Epithelial cell of proximal tubule (primary cell): Measurements from ENCODE around the gene ZBTB17. TPM values are rescaled to one million over a fixed set of nuclear protein-coding genes. Genes with fewer than 3 reads are reported as not detected.

Source experiments
- DNase-seq: peaks from one replicate; pipeline ENCODE4 v3.0.0-alpha.2; 2011; ENCODE audit warnings: low read depth
- H3K4me3 ChIP-seq: 2 replicates; pipeline ENCODE4 v1.5.1; 2011; ENCODE audit warnings: low read depth, mild to moderate bottlenecking, low read length
- total RNA-seq: library from RNA; depleted of rRNA; stranded (reverse); fragments of >200 nt; gene quantifications from 2 replicates; pipeline ENCODE4 v1.2.3, GENCODE V29; 2015
- TF ChIP-seq, protein P1 (sequence below): conservative IDR thresholded peaks from 2 replicates; pipeline ENCODE4 v1.5.1; 2012; ENCODE audit warnings: low read depth, mild to moderate bottlenecking, low read length

The ZBTB17 gene
- total RNA-seq, 1 donor from 2014 or later, result 22.5 TPM

DNA sequence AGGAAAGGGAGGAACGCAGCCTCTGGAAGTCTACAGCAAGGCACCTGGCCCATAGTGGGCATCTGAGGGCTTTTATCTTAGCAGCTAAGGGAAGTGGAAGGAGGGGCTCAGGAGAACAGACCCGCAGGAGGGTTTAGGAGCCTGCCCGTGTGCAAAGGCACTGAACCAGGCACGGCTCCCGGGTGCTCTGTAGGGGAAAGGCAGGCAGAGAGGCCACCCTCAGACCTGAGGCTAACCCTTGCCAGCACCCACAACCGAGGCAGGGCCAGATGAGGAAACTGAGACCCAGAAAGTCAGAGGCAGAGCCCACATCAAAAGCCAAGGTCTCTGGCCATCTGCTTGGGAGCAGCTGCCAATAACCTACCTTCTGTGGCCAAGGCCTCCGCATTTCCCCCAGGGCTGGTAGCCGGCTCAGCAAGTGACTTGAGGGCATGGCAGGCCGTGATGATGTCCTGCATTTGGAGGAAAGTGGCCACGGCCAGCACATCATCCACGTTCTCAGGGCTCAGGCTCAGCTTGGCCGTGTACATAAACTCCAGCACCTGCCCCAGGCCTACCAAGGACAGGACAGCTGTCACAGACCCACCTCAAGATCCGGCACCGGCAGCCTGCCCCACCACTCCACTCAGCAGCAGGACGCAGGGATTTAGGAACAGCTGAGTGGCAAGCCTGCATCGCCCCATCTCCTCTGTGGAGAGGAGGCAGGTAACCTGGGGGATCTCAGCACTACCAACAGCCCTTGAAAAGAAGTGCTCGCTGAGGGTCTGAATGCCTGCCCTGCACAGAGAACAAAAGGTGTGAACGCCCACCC, 29.1 kb downstream of the ZBTB17 start:
- no peak overlapping the region for H3K4me3 ChIP-seq
- TF ChIP-seq, protein P1, sequence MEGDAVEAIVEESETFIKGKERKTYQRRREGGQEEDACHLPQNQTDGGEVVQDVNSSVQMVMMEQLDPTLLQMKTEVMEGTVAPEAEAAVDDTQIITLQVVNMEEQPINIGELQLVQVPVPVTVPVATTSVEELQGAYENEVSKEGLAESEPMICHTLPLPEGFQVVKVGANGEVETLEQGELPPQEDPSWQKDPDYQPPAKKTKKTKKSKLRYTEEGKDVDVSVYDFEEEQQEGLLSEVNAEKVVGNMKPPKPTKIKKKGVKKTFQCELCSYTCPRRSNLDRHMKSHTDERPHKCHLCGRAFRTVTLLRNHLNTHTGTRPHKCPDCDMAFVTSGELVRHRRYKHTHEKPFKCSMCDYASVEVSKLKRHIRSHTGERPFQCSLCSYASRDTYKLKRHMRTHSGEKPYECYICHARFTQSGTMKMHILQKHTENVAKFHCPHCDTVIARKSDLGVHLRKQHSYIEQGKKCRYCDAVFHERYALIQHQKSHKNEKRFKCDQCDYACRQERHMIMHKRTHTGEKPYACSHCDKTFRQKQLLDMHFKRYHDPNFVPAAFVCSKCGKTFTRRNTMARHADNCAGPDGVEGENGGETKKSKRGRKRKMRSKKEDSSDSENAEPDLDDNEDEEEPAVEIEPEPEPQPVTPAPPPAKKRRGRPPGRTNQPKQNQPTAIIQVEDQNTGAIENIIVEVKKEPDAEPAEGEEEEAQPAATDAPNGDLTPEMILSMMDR, result no peak
- DNase-seq, result no peak

GRCh38 chr1:15945832-15946448, 30.0 kb downstream of the ZBTB17 start:
- TF ChIP-seq, protein P1, result no peak
- no peak overlapping the region for H3K4me3 ChIP-seq
- no peak for DNase-seq

DNA sequence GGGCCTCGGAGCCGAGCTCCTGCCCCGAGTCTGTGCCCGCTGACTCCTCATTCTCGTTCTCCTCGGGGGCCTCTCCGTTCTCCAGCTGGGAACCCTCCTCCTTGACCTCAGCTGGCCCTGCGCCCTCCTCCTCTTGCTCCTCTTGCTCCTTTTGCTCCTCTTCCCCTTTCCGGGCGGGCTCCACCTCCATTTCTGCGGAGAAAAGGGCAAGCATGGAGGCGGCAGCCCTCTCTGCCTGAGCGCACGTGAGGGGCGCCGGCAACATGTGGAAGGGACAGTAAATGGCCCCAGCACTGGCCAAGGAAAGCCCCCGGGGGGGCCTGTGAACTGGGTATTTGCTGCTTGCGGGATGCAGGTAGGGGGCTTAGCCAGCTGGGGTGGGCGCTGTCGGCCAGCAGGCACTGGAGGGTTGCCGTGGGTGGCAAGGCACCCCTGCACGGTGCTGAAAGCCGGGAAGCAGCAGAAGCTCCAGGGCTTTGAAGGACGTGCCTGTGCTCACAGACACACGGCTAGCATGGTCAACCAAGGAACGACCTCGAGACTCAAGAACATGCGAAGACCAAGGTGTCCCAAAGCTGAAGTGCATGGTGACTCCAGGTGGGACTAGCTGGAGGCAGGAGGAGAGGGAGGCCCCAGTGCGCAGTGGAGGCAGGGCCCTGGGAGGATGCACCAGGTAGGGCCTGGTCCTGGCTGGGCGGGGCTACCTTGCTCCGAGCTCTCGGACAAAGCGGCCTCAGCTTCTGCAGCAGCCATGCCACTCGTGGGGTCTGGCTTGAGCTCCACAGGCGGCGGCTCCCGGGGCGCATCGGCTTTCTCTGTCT, 30.7 kb downstream of the ZBTB17 start:
- no peak for DNase-seq
- TF ChIP-seq, protein P1, result no peak
- no peak overlapping the region for H3K4me3 ChIP-seq

- TF ChIP-seq, protein P1, result no peak
- H3K4me3 ChIP-seq, result no peak overlapping the region
- no peak for DNase-seq
Measured at GRCh38 chr1:15944308-15945010, 31.4 kb downstream of the ZBTB17 start.

GRCh38 chr1:15943992-15944307, 32.0 kb downstream of the ZBTB17 start:
- no peak overlapping the region for H3K4me3 ChIP-seq
- TF ChIP-seq, protein P1, result no peak

GRCh38 chr1:15943328-15943991, 32.4 kb downstream of the ZBTB17 start:
- no peak for DNase-seq
- TF ChIP-seq, protein P1, result no peak
- no peak overlapping the region for H3K4me3 ChIP-seq

More at GRCh38 chr1:15943992-15944307, 32.0 kb downstream of the ZBTB17 start:
- no peak for DNase-seq
